NCI-H2196 treated with DMSO at 0.1 percent for 48 hours (cell line): Measurements from ENCODE around the gene WDR88.
A peak's percentile ranks its signal among the peaks of the same experiment; 100 is the strongest.
"Not testable (repeated sequence)": the region's sequence is repeated elsewhere in the genome, so short reads cannot be mapped to it uniquely, and the experiment has no call there.

Experiments used
- DNase-seq: peaks from one replicate; lab custom pipeline; 2025; ENCODE audit not compliant: unreplicated experiment; lab: John Stamatoyannopoulos, UW

Gene WDR88

GRCh38 chr19:33132021-33132420 lies at the start of gene WDR88:
Gene WDR88, plus strand, starts transcription at chr19:33132114. Its CDS starts 56 bp downstream, at chr19:33132170.
- no peak for DNase-seq

GRCh38 chr19:33085570-33086128 lies 46.3 kb upstream of the WDR88 start:
- DNase-seq = no peak

DNA sequence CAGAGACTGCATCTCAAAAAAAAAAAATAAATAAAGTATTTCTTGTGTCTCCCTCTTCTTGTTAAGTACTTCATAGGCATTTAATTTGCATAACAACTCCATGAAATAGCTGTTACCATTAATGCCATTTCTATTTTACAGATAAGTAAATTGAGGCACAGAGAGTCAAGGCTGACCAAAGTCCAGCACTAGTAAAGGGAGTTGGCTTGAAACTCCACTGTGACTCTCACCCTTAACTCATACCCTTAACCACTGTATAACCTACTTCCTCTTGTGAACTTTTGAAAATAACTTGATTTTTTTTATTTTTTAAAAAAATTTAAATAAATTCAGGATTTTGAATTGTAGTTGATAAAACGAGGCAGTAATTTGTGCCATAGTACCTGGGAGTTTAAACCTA lies 45.0 kb upstream of the WDR88 start:
- DNase-seq = no peak

DNA sequence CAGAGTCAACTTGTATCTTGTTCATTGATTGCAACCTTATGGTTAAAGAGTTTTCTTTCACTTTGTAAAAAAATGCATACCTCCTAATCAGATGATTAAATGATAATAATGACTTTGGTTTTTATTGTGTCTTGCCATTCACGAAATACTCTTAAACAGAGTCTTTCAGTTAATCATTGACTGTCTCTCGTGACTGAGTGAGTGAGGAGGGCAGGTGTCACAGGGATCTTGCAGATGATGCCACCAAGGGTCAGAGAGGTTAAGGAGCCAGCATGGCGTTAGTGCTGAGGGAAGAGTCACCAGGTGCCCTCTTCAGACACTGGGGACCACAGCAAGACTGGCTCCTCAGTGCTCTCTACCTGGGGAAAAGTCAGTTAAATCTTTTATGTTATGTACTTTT lies 42.9 kb upstream of the WDR88 start:
- no peak for DNase-seq

GRCh38 chr19:33090179-33090578 lies 41.7 kb upstream of the WDR88 start:
- no peak for DNase-seq

GRCh38 chr19:33093420-33094210 lies 38.3 kb upstream of the WDR88 start:
- no peak for DNase-seq

GRCh38 chr19:33094436-33095067 lies 37.4 kb upstream of the WDR88 start:
- no peak for DNase-seq

DNA sequence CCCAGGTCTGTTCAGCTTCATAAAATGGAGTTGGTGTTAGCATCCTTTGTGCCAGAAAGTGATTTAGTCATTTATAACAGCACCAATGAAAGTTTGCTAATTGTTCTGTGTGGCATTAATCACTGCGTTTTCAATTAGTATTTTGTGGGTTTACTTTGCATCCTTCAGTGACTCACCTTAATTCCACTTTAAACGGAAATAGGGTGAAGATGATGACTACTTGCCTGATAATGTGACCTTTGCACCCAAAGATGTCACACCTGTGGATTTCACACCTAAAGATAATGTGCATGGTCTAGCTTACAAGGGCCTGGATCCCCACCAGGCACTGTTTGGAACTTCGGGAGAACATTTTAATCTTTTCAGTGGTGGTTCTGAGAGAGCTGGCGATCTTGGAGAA lies 35.9 kb upstream of the WDR88 start:
- DNase-seq = no peak

- DNase-seq = peak; percentile 36
These were observed 33.8 kb upstream of the WDR88 start for GRCh38 chr19:33098055-33098534.

DNA sequence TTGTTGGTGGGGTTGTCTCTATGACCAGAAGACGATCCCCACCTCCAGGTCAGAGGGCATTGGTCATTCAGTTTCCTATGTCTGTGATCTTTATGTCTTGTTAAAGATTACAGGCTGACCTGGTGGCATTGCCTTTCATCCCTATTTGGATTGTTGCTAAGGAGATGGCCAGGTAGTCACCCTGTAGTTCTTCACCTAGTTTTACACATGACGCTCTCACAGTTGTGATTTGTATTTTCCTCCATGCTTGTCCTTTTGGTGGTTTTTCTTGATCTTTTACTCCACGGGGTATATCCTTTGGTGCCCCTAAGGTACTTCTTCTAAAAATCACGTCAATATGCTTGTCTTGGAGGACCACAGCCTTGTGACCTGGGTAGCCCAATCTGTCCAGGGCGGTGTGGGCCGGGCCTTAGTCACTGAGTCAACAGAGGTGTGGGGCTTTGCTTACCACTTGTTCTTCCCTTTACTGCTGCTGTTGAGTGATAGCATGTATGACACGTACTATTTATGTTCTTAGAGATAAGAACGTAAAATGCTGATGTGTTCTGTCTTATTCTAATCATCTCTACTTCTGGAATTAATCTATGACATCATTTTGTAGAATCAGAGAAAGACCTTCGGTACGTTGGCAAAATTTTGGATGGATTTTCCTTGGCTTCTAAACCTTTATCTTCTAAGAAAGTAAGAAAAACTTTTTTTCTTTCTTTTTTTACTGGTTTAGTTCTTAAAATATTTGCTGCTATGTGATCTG lies 30.8 kb upstream of the WDR88 start:
- DNase-seq = no peak

DNA sequence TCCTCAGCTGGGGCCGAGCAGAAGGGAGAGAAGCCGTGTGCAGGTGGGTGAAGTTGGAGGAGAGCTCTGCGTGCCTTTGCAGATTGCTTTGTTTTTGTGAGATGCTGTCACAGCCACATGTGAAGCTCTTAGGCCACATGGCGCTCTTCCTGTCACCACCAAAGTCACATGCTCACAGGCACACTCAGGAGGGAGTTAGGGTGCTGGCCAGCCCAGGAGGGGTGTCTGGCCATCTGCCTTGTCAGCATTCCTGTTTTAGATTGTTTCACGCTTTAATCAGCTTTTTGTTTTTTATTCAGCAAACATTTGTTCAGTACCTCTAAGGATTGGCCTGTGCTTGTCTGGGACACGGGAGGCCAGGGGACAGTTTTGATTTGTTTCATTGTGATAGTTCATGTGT lies 29.0 kb upstream of the WDR88 start:
- DNase-seq = no peak

DNA sequence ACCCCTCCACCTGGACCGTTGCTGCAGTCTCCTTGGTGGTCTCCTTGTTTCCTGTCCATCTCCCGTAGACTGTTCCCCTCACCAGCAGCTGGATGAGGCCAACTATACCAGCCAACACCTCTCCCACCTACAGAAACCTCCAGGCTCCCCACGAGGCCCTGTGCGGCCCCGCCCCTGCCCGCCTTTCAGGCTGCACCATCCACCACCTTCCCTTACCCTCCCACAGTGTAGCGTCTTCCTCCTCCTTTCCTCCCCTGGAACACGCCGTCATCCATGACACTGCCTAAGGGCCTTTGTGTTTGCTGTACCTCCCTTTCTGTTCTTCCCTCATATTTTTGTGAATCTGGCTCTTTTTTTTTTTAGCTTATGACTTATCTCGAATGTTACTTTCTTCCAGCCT lies 23.8 kb upstream of the WDR88 start:
- no peak for DNase-seq

DNA sequence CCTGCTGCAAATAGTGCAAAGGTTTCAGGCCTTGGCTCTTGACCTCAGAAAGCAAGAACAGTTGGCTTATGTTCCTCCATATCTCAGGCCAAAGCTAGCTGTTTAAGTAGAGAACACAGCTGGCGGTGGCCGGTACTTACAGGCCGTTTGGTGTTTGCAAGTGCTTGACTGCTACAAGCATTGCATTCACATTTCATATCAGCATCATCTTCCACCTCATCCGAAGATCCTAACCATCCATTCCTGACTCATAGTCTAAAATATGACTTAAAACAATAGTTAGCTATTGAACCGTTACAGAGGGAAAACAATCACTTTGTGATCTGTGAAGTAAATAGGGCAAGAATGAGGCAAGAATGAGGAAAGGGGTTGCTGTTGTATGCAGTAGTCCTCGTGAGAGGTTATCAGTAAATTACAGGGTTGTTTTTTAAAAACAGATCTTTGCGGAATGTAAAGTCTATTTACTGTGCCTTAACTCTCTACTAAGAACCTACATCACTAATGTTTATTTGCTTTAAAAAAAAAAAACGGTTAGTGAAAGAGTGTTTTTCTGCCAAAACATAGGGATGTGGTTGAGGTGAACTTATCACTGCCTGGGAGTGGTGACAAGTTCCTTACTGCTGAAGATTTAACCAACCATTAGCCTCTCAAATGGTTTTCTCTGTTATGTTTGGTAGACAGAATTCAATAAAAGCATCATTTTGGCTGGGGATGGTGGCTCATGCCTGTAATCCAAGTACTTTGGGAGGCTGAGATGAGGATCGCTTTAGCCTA lies 21.6 kb upstream of the WDR88 start:
- DNase-seq = no peak

DNA sequence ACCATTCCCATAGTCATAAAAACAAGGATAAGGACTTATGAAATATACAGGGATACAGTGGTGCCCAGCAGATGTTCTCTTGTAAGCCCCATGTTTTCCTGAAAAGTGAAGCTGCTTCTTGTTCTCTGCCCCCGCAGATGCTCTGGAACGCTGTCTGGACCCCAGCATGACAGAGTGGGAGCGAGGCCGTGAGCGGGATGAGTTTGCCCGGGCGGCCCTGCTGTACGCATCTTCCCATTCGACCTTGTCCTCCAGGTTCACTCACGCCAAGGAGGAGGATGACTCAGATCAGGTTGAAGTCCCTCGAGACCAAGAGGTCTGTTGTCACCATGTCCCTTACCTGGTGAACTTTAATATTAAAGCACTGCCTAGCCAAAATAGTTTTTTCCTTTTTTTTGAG lies 20.3 kb upstream of the WDR88 start:
- DNase-seq = no peak

GRCh38 chr19:33114312-33114711 lies 17.6 kb upstream of the WDR88 start:
- DNase-seq = no peak

- DNase-seq = no peak
These were observed 14.4 kb upstream of the WDR88 start for GRCh38 chr19:33117501-33117900.

GRCh38 chr19:33118643-33119042 lies 13.3 kb upstream of the WDR88 start:
- DNase-seq = no peak

- DNase-seq = no peak
These were observed 7.5 kb upstream of the WDR88 start for GRCh38 chr19:33124207-33125098.

DNA sequence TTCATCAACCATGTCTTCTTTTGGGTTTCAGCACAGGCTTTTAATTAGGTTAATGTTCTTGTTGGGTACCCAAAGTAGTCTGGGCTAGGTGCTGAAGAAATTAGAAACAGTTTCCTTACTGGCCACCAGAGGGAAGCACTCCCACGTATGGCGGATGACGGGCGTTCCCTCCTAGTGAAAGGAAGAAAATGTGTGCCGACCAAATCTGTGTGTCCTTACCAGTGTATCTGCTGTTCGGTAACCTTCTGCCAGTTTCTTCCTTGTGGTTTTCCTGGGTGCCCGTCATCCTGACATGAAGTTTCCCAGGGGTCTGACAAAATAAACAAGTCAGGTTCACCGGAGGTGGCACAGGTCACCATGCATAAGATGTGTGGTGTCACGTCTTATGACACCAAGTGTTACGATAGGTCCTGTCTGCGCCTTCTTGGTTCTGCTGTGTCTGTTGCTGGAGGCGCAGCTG lies 6.0 kb upstream of the WDR88 start:
- peak; percentile 59 for DNase-seq

DNA sequence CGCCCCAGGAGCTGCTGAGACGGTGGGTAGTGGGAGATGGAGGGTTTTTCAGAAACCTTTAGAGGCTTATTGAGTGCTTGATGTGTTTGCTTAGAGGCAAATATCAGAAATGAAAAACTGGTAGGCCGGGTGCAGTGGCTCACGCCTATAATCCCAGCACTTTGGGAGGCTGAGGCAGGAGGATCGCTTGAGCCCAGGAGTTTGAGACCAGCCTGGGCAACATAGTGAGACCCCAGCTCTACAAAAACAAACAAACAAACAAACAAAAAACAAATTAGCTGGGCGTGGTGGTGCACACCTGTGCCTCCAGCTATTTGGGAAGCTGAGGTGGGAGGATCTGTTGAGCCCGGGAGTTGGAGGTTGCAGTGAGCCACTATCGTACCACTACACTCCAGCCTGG lies 5.2 kb upstream of the WDR88 start:
- not testable (repeated sequence) for DNase-seq
